Nephron progenitor cell (in vitro differentiated cells): ENCODE data around the gene PRKD3.

Source experiments
- DNase-seq: peaks from one replicate; pipeline ENCODE4 v3.0.0; 2021
- H3K27ac Mint-ChIP-seq: 2 replicates; pipeline ENCODE4 v1.8.0; 2021; ENCODE audit warnings: mild to moderate bottlenecking, moderate library complexity, mixed read lengths
- H3K27me3 Mint-ChIP-seq: 2 replicates; pipeline ENCODE4 v1.8.0; 2021; ENCODE audit warnings: mild to moderate bottlenecking, low read depth, mixed read lengths; ENCODE audit not compliant: poor library complexity
- H3K36me3 Mint-ChIP-seq: 2 replicates; pipeline ENCODE4 v1.8.0; 2021; ENCODE audit warnings: low read depth, mixed read lengths
- H3K4me1 Mint-ChIP-seq: 2 replicates; pipeline ENCODE4 v1.8.0; 2021; ENCODE audit warnings: mixed read lengths
- H3K4me3 Mint-ChIP-seq: 2 replicates; pipeline ENCODE4 v1.8.0; 2021; ENCODE audit warnings: mild to moderate bottlenecking, moderate library complexity, mixed read lengths
- H3K9me3 Mint-ChIP-seq: 2 replicates; pipeline ENCODE4 v1.8.0; 2021; ENCODE audit warnings: mild to moderate bottlenecking, moderate library complexity, mixed read lengths
- TF ChIP-seq, protein P1 (sequence below): fragments of 200-600 bp; sonication (generic); IDR thresholded peaks from 2 replicates; pipeline ENCODE4 v1.5.0; 2021; ENCODE audit warnings: antibody characterized with exemption

Gene PRKD3

DNA sequence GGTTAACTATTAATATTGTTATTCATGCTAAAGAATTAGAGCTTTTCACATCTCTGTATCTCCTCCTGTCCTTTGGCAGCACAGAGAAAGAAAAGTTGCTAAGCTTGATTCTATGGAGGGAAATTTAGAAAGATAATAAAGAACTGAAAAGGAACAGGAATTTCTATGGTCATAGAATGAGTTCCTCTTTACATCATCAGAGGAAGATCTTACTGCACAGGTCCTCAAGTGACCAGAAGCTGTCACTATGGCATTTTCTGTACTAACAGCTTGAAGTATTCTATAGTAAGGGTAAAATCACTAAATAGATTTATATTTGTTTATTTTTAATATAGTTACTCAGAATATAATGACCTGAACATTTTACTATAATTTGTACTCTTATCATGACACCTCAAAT is 6.0 kb upstream of the PRKD3 start:
- H3K4me3 Mint-ChIP-seq, result no peak overlapping the region
- H3K4me1 Mint-ChIP-seq, result peaks cover 3% of the 10 kb centered on the region
- DNase-seq, result no peak

DNA sequence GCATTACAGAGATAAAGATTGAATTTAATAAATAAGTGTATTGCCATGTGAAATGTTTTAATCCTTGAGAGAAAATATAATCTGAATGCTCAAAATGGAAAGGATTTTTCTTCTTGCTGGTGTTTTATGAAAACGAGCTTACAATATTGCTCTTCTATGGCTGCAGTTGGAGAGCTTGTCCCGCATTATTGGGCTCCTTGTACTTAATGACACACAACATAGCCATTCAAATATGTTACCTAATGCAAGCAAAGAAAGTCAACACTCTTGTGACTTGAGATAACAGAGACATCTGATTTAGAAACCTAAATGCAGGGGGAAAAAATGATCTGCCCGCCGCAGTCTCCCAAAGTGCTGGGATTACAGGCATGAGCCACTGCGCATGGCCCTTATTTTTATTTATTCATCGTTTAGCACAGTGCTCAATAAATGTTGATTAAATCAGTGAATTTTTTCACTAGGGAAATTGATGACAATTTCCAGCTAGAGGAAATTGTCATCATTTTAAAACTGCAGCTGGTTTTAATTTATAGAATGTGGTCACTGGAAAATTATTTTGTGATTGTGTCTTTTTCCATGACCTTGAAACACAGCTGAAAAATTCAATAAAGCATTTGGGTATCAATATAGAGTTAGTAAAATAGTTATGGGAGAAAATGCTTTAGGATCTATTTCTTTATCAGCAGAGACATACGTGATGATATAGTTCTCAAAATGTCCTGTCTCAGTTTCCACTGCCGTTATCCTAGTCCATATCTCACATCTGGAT is 2.4 kb upstream of the PRKD3 start:
- DNase-seq, result no peak
- H3K27ac Mint-ChIP-seq, result no peak overlapping the region
- H3K4me3 Mint-ChIP-seq, result no peak overlapping the region
- H3K9me3 Mint-ChIP-seq, result no peaks in the 10 kb centered on the region
- TF ChIP-seq, protein P1, sequence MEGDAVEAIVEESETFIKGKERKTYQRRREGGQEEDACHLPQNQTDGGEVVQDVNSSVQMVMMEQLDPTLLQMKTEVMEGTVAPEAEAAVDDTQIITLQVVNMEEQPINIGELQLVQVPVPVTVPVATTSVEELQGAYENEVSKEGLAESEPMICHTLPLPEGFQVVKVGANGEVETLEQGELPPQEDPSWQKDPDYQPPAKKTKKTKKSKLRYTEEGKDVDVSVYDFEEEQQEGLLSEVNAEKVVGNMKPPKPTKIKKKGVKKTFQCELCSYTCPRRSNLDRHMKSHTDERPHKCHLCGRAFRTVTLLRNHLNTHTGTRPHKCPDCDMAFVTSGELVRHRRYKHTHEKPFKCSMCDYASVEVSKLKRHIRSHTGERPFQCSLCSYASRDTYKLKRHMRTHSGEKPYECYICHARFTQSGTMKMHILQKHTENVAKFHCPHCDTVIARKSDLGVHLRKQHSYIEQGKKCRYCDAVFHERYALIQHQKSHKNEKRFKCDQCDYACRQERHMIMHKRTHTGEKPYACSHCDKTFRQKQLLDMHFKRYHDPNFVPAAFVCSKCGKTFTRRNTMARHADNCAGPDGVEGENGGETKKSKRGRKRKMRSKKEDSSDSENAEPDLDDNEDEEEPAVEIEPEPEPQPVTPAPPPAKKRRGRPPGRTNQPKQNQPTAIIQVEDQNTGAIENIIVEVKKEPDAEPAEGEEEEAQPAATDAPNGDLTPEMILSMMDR, result no peak
- H3K27me3 Mint-ChIP-seq, result peaks cover 40% of the 10 kb centered on the region
- H3K4me1 Mint-ChIP-seq, result peaks cover 16% of the 10 kb centered on the region
- no peaks in the 10 kb centered on the region for H3K36me3 Mint-ChIP-seq

More for the DNA sequence above, 6.0 kb upstream of the PRKD3 start:
- Mint-ChIP-seq H3K27me3 (peaks cover 29% of the 10 kb centered on the region), H3K36me3 (no peaks in the 10 kb centered on the region), H3K27ac (no peak overlapping the region), H3K9me3 (no peaks in the 10 kb centered on the region)
- TF ChIP-seq, protein P1, result no peak

DNA sequence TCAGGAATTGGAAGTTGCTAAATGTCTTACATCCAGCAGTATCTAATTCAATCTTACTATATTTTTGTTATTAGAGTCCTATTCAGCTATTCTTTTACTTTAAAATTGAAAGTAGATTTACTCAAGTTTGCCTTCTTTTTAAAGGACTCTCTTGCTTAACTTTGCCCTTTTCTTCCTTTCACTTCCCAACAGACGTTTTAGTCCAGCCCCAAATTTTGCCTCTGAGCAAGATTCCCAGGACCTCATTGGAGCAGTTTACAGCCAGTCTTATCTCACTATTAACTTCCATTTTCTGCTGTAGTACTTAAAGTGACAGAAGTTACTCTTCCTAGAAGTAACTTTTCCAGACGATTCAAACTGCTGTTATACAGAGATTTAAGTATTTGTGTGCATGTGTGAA is 1.7 kb upstream of the PRKD3 start:
- Mint-ChIP-seq H3K27ac (no peak overlapping the region), H3K4me1 (peaks cover 23% of the 10 kb centered on the region), H3K9me3 (no peaks in the 10 kb centered on the region), H3K27me3 (peaks cover 37% of the 10 kb centered on the region), H3K36me3 (no peaks in the 10 kb centered on the region), H3K4me3 (peak overlapping the region; percentile 52)
- no peak for DNase-seq
- TF ChIP-seq, protein P1, result no peak

DNA sequence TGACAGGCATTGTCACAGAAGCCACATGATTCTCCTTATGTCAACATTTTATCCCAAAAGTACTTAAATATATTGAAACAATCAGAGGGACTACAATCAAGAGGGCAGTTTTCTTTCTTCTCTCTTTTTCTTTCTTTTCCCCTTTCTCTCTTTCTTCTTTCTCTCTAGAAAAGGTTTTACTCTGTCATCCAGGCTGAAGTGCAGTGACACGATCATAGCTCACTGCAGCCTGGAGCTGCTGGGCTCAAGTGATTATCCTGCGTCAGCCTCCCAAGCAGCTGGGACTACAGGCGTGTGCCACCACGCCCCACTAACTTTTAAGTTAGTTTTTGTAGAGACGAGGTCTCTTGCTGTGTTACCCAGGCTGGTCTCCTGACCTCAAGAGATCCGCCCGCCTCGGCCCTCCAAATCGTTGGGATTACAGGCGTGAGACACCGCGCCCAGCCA is 1.0 kb upstream of the PRKD3 start:
- H3K36me3 Mint-ChIP-seq, result peaks cover 4% of the 10 kb centered on the region
- peaks cover 30% of the 10 kb centered on the region for H3K4me1 Mint-ChIP-seq
- TF ChIP-seq, protein P1, result no peak
- H3K4me3 Mint-ChIP-seq, result peak overlapping the region; percentile 81
- H3K27ac Mint-ChIP-seq, result no peak overlapping the region
- no peaks in the 10 kb centered on the region for H3K9me3 Mint-ChIP-seq
- H3K27me3 Mint-ChIP-seq, result peaks cover 37% of the 10 kb centered on the region
- no peak for DNase-seq

DNA sequence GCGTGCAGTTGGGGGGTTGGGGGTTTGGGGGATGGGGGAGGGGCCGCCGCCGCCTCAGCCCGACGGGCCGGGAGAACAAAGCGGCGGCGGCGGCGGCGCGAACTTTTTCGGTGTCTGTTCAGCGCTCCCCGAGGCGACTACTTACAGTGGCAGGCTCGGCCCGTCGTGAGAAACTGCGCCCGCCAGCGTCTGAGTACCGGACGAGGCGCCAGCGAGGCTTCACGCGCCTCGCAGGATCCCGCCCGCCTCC is 172 bp downstream of the PRKD3 start:
- Mint-ChIP-seq H3K27me3 (peaks cover 34% of the 10 kb centered on the region), H3K4me1 (peaks cover 39% of the 10 kb centered on the region), H3K9me3 (no peaks in the 10 kb centered on the region), H3K4me3 (peak overlapping the region; percentile 95), H3K36me3 (peaks cover 6% of the 10 kb centered on the region), H3K27ac (no peak overlapping the region)
- DNase-seq, result no peak
- TF ChIP-seq, protein P1, result no peak
